ENCODE results near the gene CDYL2.

The CDYL2 gene

DNA sequence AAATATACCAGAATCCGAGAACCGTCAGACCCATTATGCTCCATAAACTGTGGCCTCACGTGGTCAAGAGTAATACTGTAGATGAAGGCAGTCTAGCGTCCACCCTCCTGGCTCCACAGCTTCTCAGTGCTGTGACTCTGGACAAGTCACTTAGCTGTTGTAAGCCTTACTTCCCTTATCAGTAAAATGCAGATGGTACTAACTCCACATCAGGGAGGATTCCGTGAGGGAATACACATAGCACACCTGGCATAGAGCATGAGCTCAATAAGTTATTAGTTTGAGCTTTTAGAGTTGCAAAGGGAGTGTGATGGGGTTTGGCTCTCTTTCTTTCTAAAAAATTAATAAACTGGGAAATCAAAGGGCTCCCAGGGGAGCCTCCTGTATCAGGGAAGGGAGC, 49.9 kb downstream of the CDYL2 start:
- H4K8ac ChIP-seq (ENCODE audit: low read depth, low read length), result no peak overlapping the region
- H3K79me2 ChIP-seq (ENCODE audit: control insufficient read depth, insufficient read depth, low read length, poor library complexity), result no peaks in the 10 kb centered on the region
- no peak overlapping the region for H3K23ac ChIP-seq (ENCODE audit: low read length)
- H3K27me3 ChIP-seq (ENCODE audit: insufficient read depth, low read length), result no peaks in the 10 kb centered on the region
- no peak overlapping the region for H3K4me2 ChIP-seq (ENCODE audit: low read length)
- no peaks in the 10 kb centered on the region for H3K4me1 ChIP-seq (ENCODE audit: control insufficient read depth in 1 of 2, insufficient read depth in 2 of 2, low read length in 2 of 2)
- H3K4me3 ChIP-seq (ENCODE audit: low read depth, low read length), result no peak overlapping the region
- H3K9me3 ChIP-seq (ENCODE audit: insufficient read depth, low read depth, low read length), result no peaks in the 10 kb centered on the region
- H3K9ac ChIP-seq (ENCODE audit: low read length), result no peak overlapping the region
- H2AFZ ChIP-seq (ENCODE audit: insufficient read depth, low read length, poor library complexity), result no peak overlapping the region
- no peak overlapping the region for H2BK5ac ChIP-seq (ENCODE audit: low read depth, low read length, poor library complexity)
- DNase-seq, result no peak
- no peak overlapping the region for H2AK5ac ChIP-seq (ENCODE audit: low read length)
- H3K27ac ChIP-seq (ENCODE audit: low read depth, low read length), result no peak overlapping the region
- no peak overlapping the region for H3K18ac ChIP-seq (ENCODE audit: low read length)
- no peak overlapping the region for H4K91ac ChIP-seq (ENCODE audit: low read depth, low read length)
- H3K4ac ChIP-seq (ENCODE audit: low read depth, low read length), result no peak overlapping the region
- H3K79me1 ChIP-seq (ENCODE audit: low read length), result no peaks in the 10 kb centered on the region
- no peak overlapping the region for H2BK12ac ChIP-seq (ENCODE audit: low read length)
- WGBS (ENCODE audit: extremely low coverage, insufficient coverage, insufficient read length), result no CpG with 5 or more reads among the region's 5 CpGs
- no peaks in the 10 kb centered on the region for H3K36me3 ChIP-seq (ENCODE audit: control insufficient read depth in 1 of 2, insufficient read depth in 2 of 2, low read length in 2 of 2)
- H4K12ac ChIP-seq (ENCODE audit: low read depth, low read length), result no peak overlapping the region
- H2BK120ac ChIP-seq (ENCODE audit: insufficient read depth, low read length, poor library complexity), result no peak overlapping the region
- no peak overlapping the region for H3K14ac ChIP-seq (ENCODE audit: low read length)

DNA sequence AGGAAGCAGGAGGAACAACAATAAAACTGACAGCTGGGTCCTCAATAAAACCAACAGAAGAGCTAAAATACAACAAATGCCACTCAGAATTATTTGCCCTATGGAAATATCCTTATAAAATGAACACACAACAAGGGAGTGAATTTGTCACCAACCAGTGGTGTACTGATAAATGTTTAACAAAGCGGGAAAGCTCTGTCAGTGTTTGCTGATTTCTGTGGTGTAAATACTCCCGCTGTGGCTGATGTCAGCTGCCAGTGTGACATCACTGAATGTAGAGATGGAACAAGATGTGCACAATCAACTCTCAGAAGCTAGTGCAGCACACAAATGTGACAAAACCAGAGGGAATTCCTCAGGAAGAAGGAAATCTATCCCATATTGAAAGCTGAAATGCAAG, 51.9 kb downstream of the CDYL2 start:
- Histone ChIP-seq H3K4ac (ENCODE audit: low read depth, low read length) (no peak overlapping the region), H4K8ac (ENCODE audit: low read depth, low read length) (no peak overlapping the region), H3K4me1 (ENCODE audit: control insufficient read depth in 1 of 2, insufficient read depth in 2 of 2, low read length in 2 of 2) (no peaks in the 10 kb centered on the region), H2BK12ac (ENCODE audit: low read length) (no peak overlapping the region), H4K12ac (ENCODE audit: low read depth, low read length) (no peak overlapping the region), H3K79me1 (ENCODE audit: low read length) (no peaks in the 10 kb centered on the region), H3K27ac (ENCODE audit: low read depth, low read length) (no peak overlapping the region), H3K4me2 (ENCODE audit: low read length) (no peak overlapping the region), H2BK120ac (ENCODE audit: insufficient read depth, low read length, poor library complexity) (no peak overlapping the region), H3K14ac (ENCODE audit: low read length) (no peak overlapping the region), H3K79me2 (ENCODE audit: control insufficient read depth, insufficient read depth, low read length, poor library complexity) (no peaks in the 10 kb centered on the region), H4K91ac (ENCODE audit: low read depth, low read length) (no peak overlapping the region), H2AK5ac (ENCODE audit: low read length) (no peak overlapping the region), H3K23ac (ENCODE audit: low read length) (no peak overlapping the region), H2AFZ (ENCODE audit: insufficient read depth, low read length, poor library complexity) (no peak overlapping the region), H3K4me3 (ENCODE audit: low read depth, low read length) (no peak overlapping the region), H3K27me3 (ENCODE audit: insufficient read depth, low read length) (no peaks in the 10 kb centered on the region), H2BK5ac (ENCODE audit: low read depth, low read length, poor library complexity) (no peak overlapping the region), H3K9ac (ENCODE audit: low read length) (no peak overlapping the region), H3K18ac (ENCODE audit: low read length) (no peak overlapping the region), H3K9me3 (ENCODE audit: insufficient read depth, low read depth, low read length) (no peaks in the 10 kb centered on the region), H3K36me3 (ENCODE audit: control insufficient read depth in 1 of 2, insufficient read depth in 2 of 2, low read length in 2 of 2) (no peaks in the 10 kb centered on the region)
- no peak for DNase-seq
- WGBS (ENCODE audit: extremely low coverage, insufficient coverage, insufficient read length), result no CpG with 5 or more reads among the region's 2 CpGs

DNA sequence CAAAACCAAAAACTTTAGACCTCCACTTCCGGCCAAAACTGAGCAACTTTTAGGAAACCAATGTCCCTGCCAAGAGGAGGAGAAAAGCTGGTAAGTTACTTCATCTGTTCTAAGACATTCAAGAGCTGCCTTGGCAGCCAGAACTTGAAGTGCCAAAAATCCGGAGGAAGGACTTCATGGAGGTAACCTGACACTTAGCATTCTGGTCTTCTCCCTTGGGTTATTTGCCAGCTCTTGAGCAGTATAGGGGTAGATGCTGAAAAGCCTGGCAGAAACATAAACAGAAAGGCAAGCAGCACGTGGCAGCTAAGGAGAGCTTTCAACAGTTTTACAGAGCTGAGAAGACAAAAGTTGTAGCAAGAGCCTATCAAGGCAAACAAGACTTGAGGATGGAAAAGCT, 53.2 kb downstream of the CDYL2 start:
- Histone ChIP-seq H3K4me1 (ENCODE audit: control insufficient read depth in 1 of 2, insufficient read depth in 2 of 2, low read length in 2 of 2) (no peaks in the 10 kb centered on the region), H2BK12ac (ENCODE audit: low read length) (no peak overlapping the region), H3K4ac (ENCODE audit: low read depth, low read length) (no peak overlapping the region), H3K79me1 (ENCODE audit: low read length) (no peaks in the 10 kb centered on the region), H3K9ac (ENCODE audit: low read length) (no peak overlapping the region), H3K4me3 (ENCODE audit: low read depth, low read length) (no peak overlapping the region), H3K79me2 (ENCODE audit: control insufficient read depth, insufficient read depth, low read length, poor library complexity) (no peaks in the 10 kb centered on the region), H3K27ac (ENCODE audit: low read depth, low read length) (no peak overlapping the region), H3K36me3 (ENCODE audit: control insufficient read depth in 1 of 2, insufficient read depth in 2 of 2, low read length in 2 of 2) (no peaks in the 10 kb centered on the region), H3K27me3 (ENCODE audit: insufficient read depth, low read length) (no peaks in the 10 kb centered on the region), H2AK5ac (ENCODE audit: low read length) (no peak overlapping the region), H4K12ac (ENCODE audit: low read depth, low read length) (no peak overlapping the region), H2BK5ac (ENCODE audit: low read depth, low read length, poor library complexity) (no peak overlapping the region), H3K4me2 (ENCODE audit: low read length) (no peak overlapping the region), H4K8ac (ENCODE audit: low read depth, low read length) (no peak overlapping the region), H2AFZ (ENCODE audit: insufficient read depth, low read length, poor library complexity) (no peak overlapping the region), H2BK120ac (ENCODE audit: insufficient read depth, low read length, poor library complexity) (no peak overlapping the region), H3K18ac (ENCODE audit: low read length) (no peak overlapping the region), H3K9me3 (ENCODE audit: insufficient read depth, low read depth, low read length) (no peaks in the 10 kb centered on the region), H3K23ac (ENCODE audit: low read length) (no peak overlapping the region), H4K91ac (ENCODE audit: low read depth, low read length) (no peak overlapping the region), H3K14ac (ENCODE audit: low read length) (no peak overlapping the region)
- DNase-seq, result peak in 1 of 2 donors; percentile 37
- no CpG with 5 or more reads among the region's 3 CpGs for WGBS (ENCODE audit: extremely low coverage, insufficient coverage, insufficient read length)

DNA sequence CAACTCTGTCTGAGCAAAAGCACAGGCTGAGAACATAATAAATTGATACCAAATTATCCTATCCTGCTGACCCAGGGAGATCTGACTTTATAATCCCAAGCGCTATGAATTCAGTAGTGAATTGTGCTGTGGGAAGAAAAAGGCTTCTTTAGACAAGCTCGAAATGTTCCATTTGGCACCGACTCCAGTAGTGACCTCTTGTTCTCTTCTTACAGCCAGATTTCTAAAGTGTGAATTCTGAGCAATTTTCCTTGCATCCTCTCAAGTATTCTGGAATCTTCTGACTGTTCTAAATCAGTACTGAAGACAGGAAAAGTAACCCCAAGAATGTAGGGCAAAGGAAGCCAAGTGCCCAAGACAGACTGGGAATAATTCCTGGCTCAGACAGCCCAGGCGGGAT, 58.2 kb downstream of the CDYL2 start:
- no peaks in the 10 kb centered on the region for H3K79me1 ChIP-seq (ENCODE audit: low read length)
- no peak overlapping the region for H3K4ac ChIP-seq (ENCODE audit: low read depth, low read length)
- no peaks in the 10 kb centered on the region for H3K4me1 ChIP-seq (ENCODE audit: control insufficient read depth in 1 of 2, insufficient read depth in 2 of 2, low read length in 2 of 2)
- DNase-seq, result no peak
- no peak overlapping the region for H4K91ac ChIP-seq (ENCODE audit: low read depth, low read length)
- no peak overlapping the region for H2AK5ac ChIP-seq (ENCODE audit: low read length)
- H4K8ac ChIP-seq (ENCODE audit: low read depth, low read length), result no peak overlapping the region
- no peak overlapping the region for H3K4me2 ChIP-seq (ENCODE audit: low read length)
- no peak overlapping the region for H2AFZ ChIP-seq (ENCODE audit: insufficient read depth, low read length, poor library complexity)
- no peak overlapping the region for H2BK5ac ChIP-seq (ENCODE audit: low read depth, low read length, poor library complexity)
- no peak overlapping the region for H3K23ac ChIP-seq (ENCODE audit: low read length)
- no CpG with 5 or more reads among the region's 4 CpGs for WGBS (ENCODE audit: extremely low coverage, insufficient coverage, insufficient read length)
- H3K9ac ChIP-seq (ENCODE audit: low read length), result no peak overlapping the region
- H3K79me2 ChIP-seq (ENCODE audit: control insufficient read depth, insufficient read depth, low read length, poor library complexity), result no peaks in the 10 kb centered on the region
- no peak overlapping the region for H2BK12ac ChIP-seq (ENCODE audit: low read length)
- no peak overlapping the region for H3K14ac ChIP-seq (ENCODE audit: low read length)
- no peak overlapping the region for H2BK120ac ChIP-seq (ENCODE audit: insufficient read depth, low read length, poor library complexity)
- H3K4me3 ChIP-seq (ENCODE audit: low read depth, low read length), result no peak overlapping the region
- no peak overlapping the region for H3K27ac ChIP-seq (ENCODE audit: low read depth, low read length)
- H3K9me3 ChIP-seq (ENCODE audit: insufficient read depth, low read depth, low read length), result no peaks in the 10 kb centered on the region
- no peak overlapping the region for H3K18ac ChIP-seq (ENCODE audit: low read length)
- H4K12ac ChIP-seq (ENCODE audit: low read depth, low read length), result no peak overlapping the region
- no peaks in the 10 kb centered on the region for H3K36me3 ChIP-seq (ENCODE audit: control insufficient read depth in 1 of 2, insufficient read depth in 2 of 2, low read length in 2 of 2)
- H3K27me3 ChIP-seq (ENCODE audit: insufficient read depth, low read length), result no peaks in the 10 kb centered on the region
